Stimulated activated CD4-positive, alpha-beta T cell treated with anti-CD3 and anti-CD28 coated beads, Interleukin-2, amount 100 ng/mL, for 4 hours (primary cell): ENCODE results near the gene PPP2R2C.

ENCODE experiments used
- DNase-seq: peaks from one replicate; pipeline ENCODE4 v3.0.0-alpha.2; 2020; ENCODE audit warnings: low read depth

The PPP2R2C gene

GRCh38 chr4:6345096-6345830 is 127.2 kb downstream of the PPP2R2C start:
- DNase-seq, result no peak

DNA sequence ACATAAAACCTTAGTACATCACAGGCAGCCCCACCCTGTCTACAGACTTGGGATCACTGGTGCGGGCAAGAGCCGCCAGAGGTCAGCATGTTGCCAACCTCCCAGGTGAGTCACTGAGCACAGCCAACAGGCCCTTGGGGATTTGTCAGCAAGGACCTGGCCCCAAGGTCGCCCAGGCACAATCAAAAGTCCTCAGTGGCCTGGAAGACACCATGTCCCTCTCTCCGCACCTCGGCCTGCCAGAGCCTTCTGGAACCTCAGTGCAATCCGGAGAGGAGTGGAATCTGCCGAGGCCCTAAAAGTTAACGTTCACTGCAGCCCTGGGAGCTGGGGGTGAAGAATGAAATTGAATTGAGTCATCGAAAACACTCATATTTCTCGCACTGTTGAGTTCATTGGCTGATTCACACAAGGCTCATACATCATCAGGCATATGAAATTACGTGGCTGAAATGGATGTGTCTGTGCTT is 128.4 kb downstream of the PPP2R2C start:
- DNase-seq, result no peak

DNA sequence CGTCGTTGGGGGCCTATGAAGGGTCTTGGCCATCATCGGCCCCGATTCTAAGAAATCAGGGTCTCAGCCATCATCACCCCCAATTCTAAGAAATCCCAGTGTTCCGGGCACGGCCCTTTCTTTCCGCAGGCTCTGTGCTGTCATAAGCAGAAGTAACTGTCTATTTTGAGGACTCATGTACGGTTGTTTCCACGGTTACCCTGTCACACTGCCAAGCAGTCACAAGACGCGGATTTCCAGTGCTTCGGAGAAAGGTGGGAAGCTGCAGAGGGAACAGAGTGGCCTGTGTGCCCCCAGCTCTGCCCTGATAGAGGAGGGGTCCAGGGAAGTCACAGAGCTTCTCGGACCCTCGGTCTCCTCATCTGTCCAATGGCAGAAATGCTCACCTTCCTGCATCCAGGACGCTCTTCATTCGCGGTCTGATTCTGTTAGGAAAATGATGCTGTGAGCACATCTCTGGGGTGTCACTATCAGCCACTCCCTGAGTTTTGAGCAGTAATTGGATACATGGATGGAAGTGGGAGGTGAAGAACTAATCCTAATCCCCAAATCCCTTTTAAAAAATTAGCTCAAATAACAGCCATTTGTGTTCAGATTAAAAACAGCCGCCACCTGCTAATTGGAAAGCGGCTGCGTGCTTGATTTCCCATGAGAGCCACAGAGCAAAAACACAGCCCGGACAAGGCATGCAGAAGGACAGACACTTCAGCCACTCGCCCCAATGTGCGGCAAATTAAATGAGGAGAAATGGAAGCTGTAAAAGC is 129.7 kb downstream of the PPP2R2C start:
- no peak for DNase-seq

DNA sequence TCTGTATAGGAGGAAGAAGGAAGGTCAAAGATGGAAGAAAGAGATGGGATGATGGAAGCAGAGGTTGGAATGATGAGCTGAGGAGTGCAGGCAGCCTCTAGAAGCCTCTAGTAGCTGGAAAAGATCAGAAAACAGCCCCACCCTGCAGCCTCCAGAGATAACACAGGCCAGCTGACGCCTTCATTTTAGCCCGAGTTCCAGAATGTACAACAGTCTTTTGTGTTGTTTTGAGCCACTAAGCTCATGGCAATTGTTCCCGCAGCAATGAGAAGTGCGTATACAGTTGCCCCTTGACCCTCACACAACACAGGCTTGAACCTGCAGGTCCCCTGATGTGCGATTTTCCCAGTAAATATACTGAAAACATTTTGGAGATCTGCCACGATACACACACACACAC is 130.7 kb downstream of the PPP2R2C start:
- no peak for DNase-seq

DNA sequence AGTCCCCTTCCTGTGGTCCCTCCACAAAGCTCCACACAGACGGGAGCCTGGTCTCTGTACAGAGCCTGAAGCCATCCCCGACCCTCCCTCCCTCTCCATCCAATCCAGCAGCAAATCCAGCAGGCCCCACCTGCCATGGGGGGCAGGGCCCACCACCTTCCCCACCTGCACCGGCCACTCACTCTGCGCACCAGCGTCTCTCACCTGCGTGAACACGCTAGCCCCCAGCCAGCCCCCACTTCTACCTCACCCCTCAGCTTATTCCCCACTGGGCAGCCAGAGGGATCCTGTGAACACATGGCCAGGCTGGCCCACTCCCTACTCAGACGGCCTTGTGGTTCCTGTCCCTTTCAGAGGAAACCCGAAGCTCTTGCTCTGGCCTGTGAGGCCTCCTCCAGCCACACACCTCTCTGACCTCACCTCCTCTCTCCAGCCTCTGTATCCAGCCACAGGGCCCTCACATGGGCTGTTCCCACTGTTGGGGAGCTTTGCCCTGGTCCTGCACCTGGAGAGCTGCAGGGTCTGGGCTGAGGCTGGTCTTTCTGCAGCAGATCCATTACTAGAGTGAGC is 131.9 kb downstream of the PPP2R2C start:
- DNase-seq, result no peak

DNA sequence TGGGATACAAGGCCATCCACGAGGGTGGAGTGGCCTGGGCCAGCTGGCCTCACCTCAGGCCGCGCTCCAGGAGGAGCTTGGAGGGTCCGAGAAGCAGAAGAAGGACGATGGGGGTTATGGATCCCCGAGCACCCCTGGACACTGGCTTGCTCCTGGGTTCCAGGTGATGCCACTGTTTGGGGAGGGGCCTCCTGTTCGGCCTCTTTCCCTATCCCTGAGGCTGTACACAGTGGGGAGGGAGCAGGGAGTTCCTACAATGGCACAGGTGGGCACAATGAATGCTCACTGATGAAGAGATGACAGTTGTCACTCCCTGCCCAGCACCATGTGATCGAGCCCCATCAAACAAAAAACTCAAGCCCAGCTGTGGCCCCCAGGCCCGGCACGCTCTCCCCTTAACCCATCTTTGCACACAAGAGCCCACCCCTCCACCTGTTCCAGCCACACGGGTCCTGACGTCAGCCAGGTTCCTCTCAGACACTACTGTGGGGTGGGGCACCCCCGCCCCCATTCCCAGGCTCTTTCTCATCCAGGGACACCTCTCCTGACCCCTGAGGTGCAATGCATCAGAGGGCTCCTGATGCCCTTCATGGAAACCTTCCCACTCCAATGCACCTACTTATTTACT is 132.5 kb downstream of the PPP2R2C start:
- DNase-seq, result no peak

- DNase-seq, result no peak
Measured at GRCh38 chr4:6338951-6339817, 133.2 kb downstream of the PPP2R2C start.

- no peak for DNase-seq
Measured at GRCh38 chr4:6338175-6338950, 134.1 kb downstream of the PPP2R2C start.

DNA sequence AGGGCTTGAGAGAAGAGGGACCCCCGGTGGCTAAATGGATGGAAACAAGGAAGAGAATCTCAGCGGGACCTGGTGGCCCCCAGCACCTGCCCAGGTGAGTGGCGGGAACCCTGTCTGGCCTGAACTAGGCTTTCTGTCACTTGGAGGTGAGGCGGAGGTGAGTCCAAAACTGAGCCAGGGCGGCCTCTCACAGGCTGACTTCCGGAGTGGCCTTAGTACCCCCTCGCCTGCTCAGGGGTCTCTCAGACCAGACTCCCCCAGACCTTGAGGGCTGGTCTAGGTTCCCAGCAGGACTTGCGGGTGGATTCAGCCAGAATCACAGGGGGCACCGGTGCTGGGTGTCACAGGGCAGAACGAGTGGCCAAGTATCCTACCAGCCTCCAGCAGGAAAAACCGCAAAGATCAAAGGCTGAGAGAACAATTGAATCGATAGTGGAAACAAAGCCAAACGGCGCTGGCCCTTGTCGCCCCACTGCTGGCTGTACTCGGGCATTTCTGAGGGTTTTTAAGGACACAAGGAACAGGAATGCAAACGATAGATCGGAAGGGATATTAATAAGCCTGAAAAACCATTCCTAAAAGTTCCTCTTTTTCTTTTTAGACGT is 135.0 kb downstream of the PPP2R2C start:
- no peak for DNase-seq

DNA sequence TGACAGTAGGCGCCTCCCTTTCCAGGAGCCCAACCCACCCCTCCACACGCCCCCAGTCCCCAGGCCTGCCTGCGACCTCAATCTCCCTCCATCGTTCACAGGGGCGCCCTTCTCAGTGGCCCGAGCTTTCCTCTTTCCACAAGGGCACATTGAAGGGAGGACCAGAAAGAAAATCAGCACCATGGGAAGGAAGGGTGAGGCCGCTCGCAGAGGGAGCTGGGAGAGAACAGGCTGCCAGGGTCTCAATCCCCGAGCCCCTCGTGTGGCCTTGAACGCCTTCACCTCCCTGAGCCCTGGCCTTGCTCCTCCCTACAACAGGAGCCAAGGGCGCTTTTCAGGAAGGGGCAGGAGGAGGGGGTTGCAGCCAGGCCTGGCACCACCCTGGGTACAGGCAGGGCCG is 136.2 kb downstream of the PPP2R2C start:
- DNase-seq, result no peak

- DNase-seq, result no peak
Measured at GRCh38 chr4:6335040-6335590, 137.3 kb downstream of the PPP2R2C start.

GRCh38 chr4:6334203-6334887 is 138.1 kb downstream of the PPP2R2C start:
- DNase-seq, result no peak

DNA sequence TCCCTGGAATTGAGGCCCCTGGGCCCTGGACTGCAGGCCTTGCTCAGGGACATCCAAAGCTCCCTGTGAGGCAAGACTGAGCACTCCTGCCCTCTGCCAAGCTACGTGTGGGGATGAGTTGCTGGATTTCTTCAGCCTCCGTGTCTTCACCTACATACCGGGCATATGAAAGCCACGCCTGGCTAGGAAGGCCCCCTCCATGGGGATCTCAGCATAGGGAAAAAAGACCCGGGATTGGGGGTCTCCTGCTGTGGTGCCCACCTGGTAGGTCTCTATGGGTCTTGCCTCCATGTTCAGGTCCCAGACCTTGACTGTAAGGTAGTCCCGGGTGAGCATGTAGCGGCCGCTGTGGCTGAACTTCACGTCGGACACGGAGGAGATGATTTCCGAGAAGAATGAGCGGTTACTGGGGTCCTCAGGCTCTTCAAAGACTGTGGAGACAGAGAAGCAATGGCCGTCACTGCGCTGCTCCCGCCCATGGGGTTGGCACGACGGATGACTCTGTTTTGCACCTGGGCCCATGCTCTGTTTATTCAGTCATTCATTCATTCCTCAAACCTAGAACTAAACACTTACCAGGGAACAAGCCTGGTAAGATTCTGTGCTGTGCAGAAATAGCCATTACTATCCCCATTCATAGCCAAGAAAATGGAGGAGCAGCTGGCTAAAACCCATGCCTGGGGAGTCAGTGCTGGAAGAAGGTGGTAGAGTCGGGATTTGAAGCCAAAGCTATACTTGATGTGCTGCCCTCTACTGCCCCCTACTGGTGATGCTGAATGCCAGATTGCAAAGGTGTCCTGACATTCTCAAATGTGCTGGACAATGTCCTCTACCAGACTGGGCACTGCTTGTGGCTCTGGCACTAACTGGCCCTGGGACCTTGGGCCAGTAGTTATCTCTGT is 138.9 kb downstream of the PPP2R2C start:
- DNase-seq, result no peak

- no peak for DNase-seq
Measured at GRCh38 chr4:6332669-6333050, 139.8 kb downstream of the PPP2R2C start.

DNA sequence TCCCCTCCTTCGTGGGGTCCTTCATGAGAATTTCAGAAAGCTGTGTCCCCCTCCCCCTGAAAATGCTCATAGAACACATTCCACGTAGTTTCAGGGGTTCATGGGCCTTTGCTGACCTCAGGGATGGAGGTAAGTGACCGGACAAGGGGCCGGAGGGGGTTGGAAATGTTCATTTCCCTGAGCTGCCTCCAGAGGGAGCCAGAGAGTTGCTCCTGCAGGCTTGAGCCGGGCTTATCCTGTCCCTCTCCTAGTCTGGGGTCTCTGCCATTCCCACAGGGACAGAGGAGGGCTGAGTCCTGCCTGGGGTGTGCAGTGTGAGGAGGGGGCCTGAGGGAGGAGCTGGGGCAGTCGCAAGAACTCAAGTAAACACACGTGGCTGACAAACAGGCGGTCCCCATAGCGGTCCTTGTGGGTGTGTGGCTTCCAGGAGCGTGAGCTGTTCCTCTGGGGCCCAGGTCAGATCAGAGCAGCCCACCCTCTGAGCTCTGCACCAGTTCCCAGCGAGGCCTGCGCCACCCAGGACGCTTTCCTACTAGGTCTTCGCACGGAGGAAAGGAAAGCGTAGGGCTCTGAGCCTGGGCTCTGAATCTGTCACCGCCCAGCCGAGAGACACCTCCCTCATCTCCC is 140.3 kb downstream of the PPP2R2C start:
- no peak for DNase-seq

GRCh38 chr4:6331468-6331867 is 140.9 kb downstream of the PPP2R2C start:
- DNase-seq, result no peak

GRCh38 chr4:6331018-6331417 is 141.4 kb downstream of the PPP2R2C start:
- DNase-seq, result no peak

DNA sequence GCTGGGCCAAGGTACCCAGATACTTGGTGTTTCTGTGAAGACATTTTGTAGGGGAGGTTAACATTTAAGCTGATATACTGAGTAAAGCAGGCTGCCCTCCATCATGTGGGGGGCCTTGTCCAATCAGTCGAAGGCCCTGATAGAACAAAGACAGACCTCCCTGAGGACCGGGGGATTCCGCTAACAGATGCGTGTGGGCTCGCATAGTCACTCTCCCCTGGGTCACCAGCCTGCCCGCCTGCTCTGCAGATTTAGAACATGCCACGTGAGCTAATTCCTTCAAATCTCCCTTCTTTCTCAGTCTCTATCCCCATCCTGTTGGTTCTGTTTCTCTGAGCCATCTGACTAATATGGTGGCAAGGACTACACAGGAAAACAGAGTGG is 142.0 kb downstream of the PPP2R2C start:
- no peak for DNase-seq
